Keratinocyte (primary cell): Measurements from ENCODE around the gene KRI1. TPM values are rescaled to one million over a fixed set of nuclear protein-coding genes. Genes with fewer than 3 reads are reported as not detected.

ENCODE experiments used
- DNase-seq: peaks from one replicate; pipeline ENCODE4 v3.0.0-alpha.2; 2011; ENCODE audit warnings: low read depth, missing footprints, low spot score
- FAIRE-seq: peaks from 2 replicates; lab custom pipeline; 2011; peaks lifted over from hg19 to GRCh38; lab: Jason Lieb, UNC
- H2AFZ ChIP-seq: 2 replicates; pipeline ENCODE4 v1.6.0; 2012; ENCODE audit warnings: low read length, control low read depth, inconsistent platforms; ENCODE audit not compliant: control insufficient read depth
- H3K27ac ChIP-seq: 2 replicates; pipeline ENCODE4 v1.5.1; 2011; ENCODE audit warnings: low read length; ENCODE audit not compliant: control insufficient read depth, insufficient read depth
- H3K27me3 ChIP-seq: 3 replicates; pipeline ENCODE4 v1.6.0; 2011; ENCODE audit warnings: low read length; ENCODE audit not compliant: control insufficient read depth, insufficient read depth; ENCODE audit errors: extremely low read depth
- H3K36me3 ChIP-seq, 2 experiments: 2 replicates in 1 of 2; 3 replicates in 1 of 2; pipeline ENCODE4 v1.5.1; 2011; ENCODE audit warnings: low read length in 2 of 2, mild to moderate bottlenecking in 1 of 2; ENCODE audit not compliant: control insufficient read depth in 2 of 2, insufficient read depth in 2 of 2; ENCODE audit errors: extremely low read depth in 1 of 2
- H3K4me1 ChIP-seq: 3 replicates; pipeline ENCODE4 v1.5.1; 2011; ENCODE audit warnings: low read length; ENCODE audit not compliant: control insufficient read depth, insufficient read depth; ENCODE audit errors: extremely low read depth
- H3K4me2 ChIP-seq: 3 replicates; pipeline ENCODE4 v1.6.0; 2011; ENCODE audit warnings: low read depth, low read length; ENCODE audit not compliant: control insufficient read depth, insufficient read depth; ENCODE audit errors: extremely low read depth
- H3K4me3 ChIP-seq, 3 experiments: fragments of 200-600 bp in 1 of 3; sonication (generic) in 1 of 3; 2 replicates in 2 of 3; 3 replicates in 1 of 3; pipeline ENCODE4 v1.5.1; 2011 to 2016; ENCODE audit warnings: low read length in 3 of 3, mild to moderate bottlenecking in 3 of 3, control low read depth in 2 of 3, inconsistent platforms in 1 of 3, low read depth in 1 of 3, mixed read lengths in 1 of 3, mixed run types in 1 of 3, moderate library complexity in 1 of 3; ENCODE audit not compliant: control insufficient read depth in 2 of 3, insufficient read depth in 2 of 3; ENCODE audit errors: extremely low read depth in 1 of 3
- H3K79me2 ChIP-seq: 2 replicates; pipeline ENCODE4 v1.6.0; 2012; ENCODE audit warnings: low read length; ENCODE audit not compliant: control insufficient read depth, insufficient read depth
- H3K9ac ChIP-seq: 3 replicates; pipeline ENCODE4 v1.6.0; 2011; ENCODE audit warnings: low read length; ENCODE audit not compliant: control insufficient read depth, insufficient read depth; ENCODE audit errors: extremely low read depth
- H3K9me1 ChIP-seq: 3 replicates; pipeline ENCODE4 v1.6.0; 2011; ENCODE audit warnings: low read length; ENCODE audit not compliant: control insufficient read depth, insufficient read depth; ENCODE audit errors: extremely low read depth
- H3K9me3 ChIP-seq: 2 replicates; pipeline ENCODE4 v1.5.1; 2012; ENCODE audit warnings: low read depth, low read length; ENCODE audit not compliant: control insufficient read depth
- H4K20me1 ChIP-seq: 3 replicates; pipeline ENCODE4 v1.6.0; 2011; ENCODE audit warnings: low read length; ENCODE audit not compliant: control insufficient read depth, insufficient read depth; ENCODE audit errors: extremely low read depth
- CTCF ChIP-seq, 3 experiments: IDR thresholded peaks in 1 of 3; conservative IDR thresholded peaks in 1 of 3; optimal IDR thresholded peaks in 1 of 3; 2 replicates in 2 of 3; 3 replicates in 1 of 3; pipeline versions ENCODE3 to v1.5.1; 2011; ENCODE audit warnings: low read length in 3 of 3, mild to moderate bottlenecking in 3 of 3, moderate library complexity in 2 of 3, control low read depth in 1 of 3, inconsistent platforms in 1 of 3; ENCODE audit not compliant: insufficient read depth in 2 of 3; ENCODE audit errors: extremely low read depth in 1 of 3
- EZH2 ChIP-seq: IDR thresholded peaks from one replicate; pipeline ENCODE4 v1.6.1; 2012; ENCODE audit warnings: inconsistent platforms, mild to moderate bottlenecking, low read length, moderate library complexity
- dilution Hi-C: fragments of 300-500 bp; cut with MboI; formaldehyde crosslinking; loops from one replicate; pipeline ENCODE4 v1.7.0; 2020; ENCODE audit warnings: low sequenced_read_pairs; ENCODE audit not compliant: extremely low pct_ligation_motif_present
- polyA plus RNA-seq, 5 experiments: library from polyadenylated mRNA; depleted of rRNA in 3 of 5; stranded (reverse) in 3 of 5; stranded (forward) in 1 of 5; unstranded in 1 of 5; fragments of >200 nt; gene quantifications; 1 replicate in 1 of 5; 2 replicates in 3 of 5; 3 replicates in 1 of 5; pipeline versions ENCODE4 v1.2.1 to v1.2.3, GENCODE V29; 2011 to 2012; ENCODE audit warnings: missing spikeins in 2 of 5, low read depth in 1 of 5, low replicate concordance in 1 of 5
- small RNA-seq, 3 experiments: library from RNA; depleted of rRNA; stranded (forward); fragments of <200 nt; gene quantifications; one replicate each; pipeline ENCODE3, GENCODE V24; 2012; ENCODE audit warnings: low read depth in 3 of 3, low replicate concordance in 1 of 3; ENCODE audit not compliant: insufficient read length in 3 of 3

KRI1 gene
- polyA plus RNA-seq, 1 donor (not counting 4 experiments of a cell fraction or from before 2014, with no cell fraction given): 19.0 TPM

GRCh38 chr19:10508036-10508435 lies 57.8 kb downstream of the KRI1 start:
- no peak overlapping the region for H3K27ac ChIP-seq
- H4K20me1 ChIP-seq: no peaks in the 10 kb centered on the region
- TF ChIP-seq CTCF (optimal IDR thresholded peaks at IDR 0.05 in 1 of 3, IDR thresholded peaks at IDR 0.05 in 1 of 3, conservative IDR thresholded peaks at IDR 0.05 in 1 of 3; ENCODE audit: extremely low read depth in 1 of 3, insufficient read depth in 2 of 3, low read length in 3 of 3) (no peak), EZH2 (no peak)
- H3K9me3 ChIP-seq: no peaks in the 10 kb centered on the region
- no peak overlapping the region for H3K4me2 ChIP-seq
- no peaks in the 10 kb centered on the region for H3K27me3 ChIP-seq
- peaks cover 19% of the 10 kb centered on the region for H3K4me1 ChIP-seq
- H3K79me2 ChIP-seq: peaks cover under 1% of the 10 kb centered on the region
- no peaks in the 10 kb centered on the region for H3K9me1 ChIP-seq
- dilution Hi-C loops: no loop called here
- no peak for DNase-seq
- H3K36me3 ChIP-seq: peaks cover 1 to 2% of the 10 kb centered on the region in 2 experiments
- no peak overlapping the region for H2AFZ ChIP-seq
- no peak overlapping the region for H3K4me3 ChIP-seq
- FAIRE-seq: no peak
- no peak overlapping the region for H3K9ac ChIP-seq

GRCh38 chr19:10505583-10506229 lies 60.1 kb downstream of the KRI1 start:
- H3K4me2 ChIP-seq: peak overlapping the region; percentile 69
- dilution Hi-C loops: no loop called here

More at GRCh38 chr19:10505583-10506229, 60.1 kb downstream of the KRI1 start:
- FAIRE-seq (peak; percentile 52), DNase-seq (no peak)
- Histone ChIP-seq H3K9ac (no peak overlapping the region), H3K27ac (no peak overlapping the region), H3K27me3 (no peaks in the 10 kb centered on the region), H3K9me1 (no peaks in the 10 kb centered on the region), H3K4me1 (peaks cover 19% of the 10 kb centered on the region), H3K9me3 (no peaks in the 10 kb centered on the region), H2AFZ (peak overlapping the region; percentile 85), H3K4me3 (peak overlapping the region in 1 of 3 experiments; percentile 26), H4K20me1 (no peaks in the 10 kb centered on the region), H3K79me2 (peaks cover 14% of the 10 kb centered on the region), H3K36me3 (no peaks in the 10 kb centered on the region)
- TF ChIP-seq EZH2 (no peak), CTCF (optimal IDR thresholded peaks at IDR 0.05 in 1 of 3, IDR thresholded peaks at IDR 0.05 in 1 of 3, conservative IDR thresholded peaks at IDR 0.05 in 1 of 3; ENCODE audit: extremely low read depth in 1 of 3, insufficient read depth in 2 of 3, low read length in 3 of 3) (peak; percentile 92 to 96 (median 95))

Small RNAs within 50 kb of the gene (small RNA-seq; reads per million reads assigned to genes)
- 0 reads per million in 3 experiments for gene MIR1238
- gene RNU7-140P: 0 reads per million in 3 experiments

Other genes with a start within 250 kb of the KRI1 start
- gene FDX2, start 250.0 kb downstream of the KRI1 start, polyA plus RNA-seq: 19.2 to 28.8 TPM (median 21.8 TPM) in 3 replicates
- gene RAVER1, start 232.5 kb downstream of the KRI1 start, polyA plus RNA-seq: 0.80 to 5.9 TPM (median 0.84 TPM) in 3 replicates
- gene ICAM3, start 226.4 kb downstream of the KRI1 start, polyA plus RNA-seq: 3.4 to 5.5 TPM (median 4.7 TPM) in 3 replicates
- 32.6 to 42.6 TPM (median 34.1 TPM) in 3 replicates for gene TYK2, start 185.4 kb downstream of the KRI1 start, polyA plus RNA-seq
- 376 to 433 TPM (median 415 TPM) in 3 replicates for gene CDC37, start 162.5 kb downstream of the KRI1 start, polyA plus RNA-seq
- gene PDE4A, start 145.5 kb downstream of the KRI1 start, polyA plus RNA-seq: 0.05 to 0.24 TPM (median 0.09 TPM) in 3 replicates
- 29.6 to 46.2 TPM (median 35.8 TPM) in 3 replicates for gene KEAP1, start 62.7 kb downstream of the KRI1 start, polyA plus RNA-seq
- gene S1PR5, start 48.6 kb downstream of the KRI1 start, polyA plus RNA-seq: 9.4 to 10.5 TPM (median 10.3 TPM) in 3 replicates
- gene ATG4D, start 22.1 kb downstream of the KRI1 start, polyA plus RNA-seq: 12.6 to 17.9 TPM (median 15.5 TPM) in 3 replicates
- 3.9 to 7.3 TPM (median 6.8 TPM) in 3 replicates for gene CDKN2D, start 3.0 kb upstream of the KRI1 start, polyA plus RNA-seq
- 83.1 to 122 TPM (median 109 TPM) in 3 replicates for gene AP1M2, start 21.3 kb upstream of the KRI1 start, polyA plus RNA-seq
- 78.7 to 148 TPM (median 94.7 TPM) in 3 replicates for gene SLC44A2, start 59.5 kb upstream of the KRI1 start, polyA plus RNA-seq
- gene ILF3, start 88.3 kb upstream of the KRI1 start, polyA plus RNA-seq: 81.0 to 173 TPM (median 162 TPM) in 3 replicates
- gene QTRT1, start 135.4 kb upstream of the KRI1 start, polyA plus RNA-seq: 25.9 to 34.6 TPM (median 31.3 TPM) in 3 replicates
- gene DNM2, start 152.1 kb upstream of the KRI1 start, polyA plus RNA-seq: 60.1 to 71.4 TPM (median 63.5 TPM) in 3 replicates